Esophagus muscularis mucosa (tissue), 4 donors: ENCODE results near the gene BPIFB2. TPM values are rescaled to one million over a fixed set of nuclear protein-coding genes. Genes with fewer than 3 reads are reported as not detected.

Experiments used
- DNase-seq: peaks from one replicate; pipeline ENCODE4 v3.0.0-alpha.2; 2017; ENCODE audit errors: extremely low spot score
- H3K27ac ChIP-seq, 4 donors: fragments of 200-600 bp; sonication (generic); replicated peaks in 1 of 4; 1 replicate in 3 of 4; 2 replicates in 1 of 4; pipeline ENCODE4 v1.5.1; 2016 to 2019; ENCODE audit warnings: mild to moderate bottlenecking in 1 of 4
- H3K27me3 ChIP-seq, 4 donors: fragments of 200-600 bp; sonication (generic); one replicate each; pipeline versions ENCODE4 v1.5.1 to v1.6.0; 2016 to 2019
- H3K36me3 ChIP-seq, 4 donors: fragments of 200-600 bp; sonication (generic); one replicate each; pipeline ENCODE4 v1.5.1; 2016 to 2019
- H3K4me1 ChIP-seq, 4 donors: fragments of 200-600 bp; sonication (generic); one replicate each; pipeline ENCODE4 v1.5.1; 2016 to 2019
- H3K4me3 ChIP-seq, 4 donors: fragments of 200-600 bp; sonication (generic); 1 replicate in 2 of 4; 2 replicates in 2 of 4; pipeline ENCODE4 v1.5.1; 2016 to 2019; ENCODE audit warnings: mild to moderate bottlenecking in 4 of 4, moderate library complexity in 1 of 4
- H3K9me3 ChIP-seq, 4 donors: fragments of 200-600 bp; sonication (generic); 1 replicate in 3 of 4; 2 replicates in 1 of 4; pipeline ENCODE4 v1.5.1; 2016 to 2019
- EP300 ChIP-seq: sonication (generic); formaldehyde crosslinking; IDR thresholded peaks from one replicate; pipeline ENCODE4 v1.6.1; 2017; ENCODE audit warnings: antibody characterized with exemption
- POLR2A ChIP-seq: fragments of 450-650 bp; IDR thresholded peaks from one replicate; pipeline ENCODE4 v1.6.1; 2017; ENCODE audit warnings: antibody characterized with exemption, moderate library complexity, mild to moderate bottlenecking, low read depth
- POLR2AphosphoS5 ChIP-seq, 2 donors: sonication (generic); formaldehyde crosslinking; IDR thresholded peaks; one replicate each; pipeline ENCODE4 v1.6.1; 2017; ENCODE audit warnings: antibody characterized with exemption in 2 of 2
- WGBS: methylation state at CpG from one replicate; pipeline ENCODE4 v1.1.5; 2018; 5-methylcytosine and 5-hydroxymethylcytosine counted together
- intact Hi-C: fragments of 100-400 bp; cut with DNase I; formaldehyde crosslinking; loops from one replicate; pipeline ENCODE4 v1.15.1; 2023
- total RNA-seq, 4 donors: library from RNA; depleted of rRNA; stranded (reverse); fragments of >200 nt; gene quantifications; one replicate each; pipeline versions ENCODE4 v1.1.0 to v1.2.1, GENCODE V29; 2016
- TF ChIP-seq, protein P1 (sequence below), 3 experiments: fragments of 200-600 bp in 2 of 3; fragments of 450-650 bp in 1 of 3; sonication (generic) in 2 of 3; IDR thresholded peaks; one replicate each; pipeline ENCODE4 v1.5.1; 2017 to 2019; ENCODE audit warnings: antibody characterized with exemption in 3 of 3, mild to moderate bottlenecking in 2 of 3, moderate library complexity in 1 of 3

Gene BPIFB2, protein sequence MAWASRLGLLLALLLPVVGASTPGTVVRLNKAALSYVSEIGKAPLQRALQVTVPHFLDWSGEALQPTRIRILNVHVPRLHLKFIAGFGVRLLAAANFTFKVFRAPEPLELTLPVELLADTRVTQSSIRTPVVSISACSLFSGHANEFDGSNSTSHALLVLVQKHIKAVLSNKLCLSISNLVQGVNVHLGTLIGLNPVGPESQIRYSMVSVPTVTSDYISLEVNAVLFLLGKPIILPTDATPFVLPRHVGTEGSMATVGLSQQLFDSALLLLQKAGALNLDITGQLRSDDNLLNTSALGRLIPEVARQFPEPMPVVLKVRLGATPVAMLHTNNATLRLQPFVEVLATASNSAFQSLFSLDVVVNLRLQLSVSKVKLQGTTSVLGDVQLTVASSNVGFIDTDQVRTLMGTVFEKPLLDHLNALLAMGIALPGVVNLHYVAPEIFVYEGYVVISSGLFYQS
- not detected for total RNA-seq

DNA sequence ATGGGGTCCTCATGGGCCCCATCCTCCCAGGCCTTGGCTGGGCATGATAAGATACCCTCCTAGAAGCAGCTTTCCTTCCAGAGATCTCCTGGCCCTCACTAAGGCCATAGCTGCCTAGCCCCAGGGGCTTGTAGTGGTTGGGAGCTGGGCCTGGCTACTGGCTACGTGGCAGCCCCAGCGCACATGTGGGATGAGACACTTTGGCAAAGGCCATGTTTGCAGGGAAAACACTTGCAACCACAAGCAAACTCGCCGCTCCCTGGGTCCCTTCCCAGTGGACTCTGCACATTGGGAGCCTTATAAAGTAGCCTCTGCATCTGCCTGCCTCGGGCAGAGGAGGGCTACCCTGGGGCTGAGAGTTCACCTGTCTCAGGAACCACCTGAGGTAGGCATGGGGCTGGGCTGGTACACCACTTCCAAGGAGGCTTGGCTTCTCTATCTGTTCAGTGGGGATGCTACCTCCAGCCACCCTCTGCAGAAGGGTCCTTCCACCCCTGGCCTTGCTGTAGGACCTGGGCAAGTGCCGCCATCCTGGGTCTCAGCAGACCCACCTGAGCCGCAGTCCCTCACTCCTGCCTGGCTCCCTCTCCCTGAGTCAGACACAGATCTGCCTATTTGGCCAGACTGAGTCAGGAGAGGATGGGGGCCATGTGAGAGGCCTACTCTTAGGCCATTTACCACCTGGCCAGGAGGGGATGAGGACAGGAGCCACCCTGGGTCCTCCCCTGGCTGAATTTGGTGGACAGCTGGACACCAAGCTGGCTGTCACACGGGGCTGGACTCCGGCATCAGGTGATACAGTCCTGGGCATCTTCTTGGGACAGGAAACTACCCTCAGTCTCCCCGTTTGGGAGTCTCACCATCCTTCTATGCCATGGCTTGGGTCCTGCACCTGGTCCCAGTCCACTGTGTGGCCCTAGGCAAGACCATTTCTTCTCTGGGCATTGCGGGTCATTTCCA, at the start of gene BPIFB2:
BPIFB2 (plus strand) TSS at position 329 of the 960 bp plus-strand sequence. CDS start 871 bp downstream, outside the sequence.
- Histone ChIP-seq H3K4me3 (no peak within 1 kb of the TSS), H3K4me1 (no peaks in the 10 kb centered on the region), H3K9me3 (peaks cover 0 to 9% (median 6%) of the 10 kb centered on the region in 4 donors), H3K27ac (no peak within 1 kb of the TSS), H3K27me3 (peaks cover 0 to 21% (median 0%) of the 10 kb centered on the region in 4 donors), H3K36me3 (no peaks in the 10 kb centered on the region)
- 91% methylated on average over 8 of the region's 11 CpGs for WGBS
- no peak for DNase-seq
- intact Hi-C loops, result no loop called here
- TF ChIP-seq POLR2AphosphoS5 (IDR thresholded peaks at IDR 0.05), result no peak
- TF ChIP-seq EP300, result no peak
- TF ChIP-seq, protein P1, sequence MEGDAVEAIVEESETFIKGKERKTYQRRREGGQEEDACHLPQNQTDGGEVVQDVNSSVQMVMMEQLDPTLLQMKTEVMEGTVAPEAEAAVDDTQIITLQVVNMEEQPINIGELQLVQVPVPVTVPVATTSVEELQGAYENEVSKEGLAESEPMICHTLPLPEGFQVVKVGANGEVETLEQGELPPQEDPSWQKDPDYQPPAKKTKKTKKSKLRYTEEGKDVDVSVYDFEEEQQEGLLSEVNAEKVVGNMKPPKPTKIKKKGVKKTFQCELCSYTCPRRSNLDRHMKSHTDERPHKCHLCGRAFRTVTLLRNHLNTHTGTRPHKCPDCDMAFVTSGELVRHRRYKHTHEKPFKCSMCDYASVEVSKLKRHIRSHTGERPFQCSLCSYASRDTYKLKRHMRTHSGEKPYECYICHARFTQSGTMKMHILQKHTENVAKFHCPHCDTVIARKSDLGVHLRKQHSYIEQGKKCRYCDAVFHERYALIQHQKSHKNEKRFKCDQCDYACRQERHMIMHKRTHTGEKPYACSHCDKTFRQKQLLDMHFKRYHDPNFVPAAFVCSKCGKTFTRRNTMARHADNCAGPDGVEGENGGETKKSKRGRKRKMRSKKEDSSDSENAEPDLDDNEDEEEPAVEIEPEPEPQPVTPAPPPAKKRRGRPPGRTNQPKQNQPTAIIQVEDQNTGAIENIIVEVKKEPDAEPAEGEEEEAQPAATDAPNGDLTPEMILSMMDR (IDR thresholded peaks at IDR 0.05), result no peak
- no peak for TF ChIP-seq POLR2A

DNA sequence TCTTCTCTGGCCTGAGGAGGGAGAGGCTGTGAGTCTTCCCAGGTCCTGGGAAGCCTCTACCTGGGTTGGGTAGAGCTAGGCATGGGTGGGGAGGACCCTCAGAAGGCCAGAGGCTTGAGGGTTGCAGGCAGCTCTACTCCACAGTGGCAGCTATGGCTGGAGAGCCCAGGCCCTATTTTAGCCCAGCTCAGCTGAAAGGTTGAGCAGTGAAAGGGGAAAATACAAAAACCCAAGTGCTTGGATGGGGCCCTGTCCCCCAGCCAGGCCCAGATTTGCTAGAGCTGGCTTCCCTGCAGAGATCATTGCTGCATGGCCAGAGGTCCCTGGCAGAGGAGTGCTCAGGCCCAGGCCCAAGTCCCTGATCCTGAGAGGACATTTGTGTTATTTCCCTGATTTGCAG, 48.9 kb upstream of the BPIFB2 start:
- no peak for DNase-seq
- intact Hi-C loops, result no loop called here
- no peaks in the 10 kb centered on the region for H3K4me1 ChIP-seq
- H3K27ac ChIP-seq, result no peak overlapping the region
- peaks cover 0 to 16% (median 0%) of the 10 kb centered on the region in 4 donors for H3K27me3 ChIP-seq
- H3K36me3 ChIP-seq, result no peaks in the 10 kb centered on the region
- H3K9me3 ChIP-seq, result peaks cover 0 to 44% (median 30%) of the 10 kb centered on the region in 4 donors
- H3K4me3 ChIP-seq, result no peak overlapping the region
- TF ChIP-seq POLR2A (no peak), POLR2AphosphoS5 (IDR thresholded peaks at IDR 0.05) (no peak), EP300 (no peak)
- TF ChIP-seq, protein P1 (IDR thresholded peaks at IDR 0.05), result no peak

DNA sequence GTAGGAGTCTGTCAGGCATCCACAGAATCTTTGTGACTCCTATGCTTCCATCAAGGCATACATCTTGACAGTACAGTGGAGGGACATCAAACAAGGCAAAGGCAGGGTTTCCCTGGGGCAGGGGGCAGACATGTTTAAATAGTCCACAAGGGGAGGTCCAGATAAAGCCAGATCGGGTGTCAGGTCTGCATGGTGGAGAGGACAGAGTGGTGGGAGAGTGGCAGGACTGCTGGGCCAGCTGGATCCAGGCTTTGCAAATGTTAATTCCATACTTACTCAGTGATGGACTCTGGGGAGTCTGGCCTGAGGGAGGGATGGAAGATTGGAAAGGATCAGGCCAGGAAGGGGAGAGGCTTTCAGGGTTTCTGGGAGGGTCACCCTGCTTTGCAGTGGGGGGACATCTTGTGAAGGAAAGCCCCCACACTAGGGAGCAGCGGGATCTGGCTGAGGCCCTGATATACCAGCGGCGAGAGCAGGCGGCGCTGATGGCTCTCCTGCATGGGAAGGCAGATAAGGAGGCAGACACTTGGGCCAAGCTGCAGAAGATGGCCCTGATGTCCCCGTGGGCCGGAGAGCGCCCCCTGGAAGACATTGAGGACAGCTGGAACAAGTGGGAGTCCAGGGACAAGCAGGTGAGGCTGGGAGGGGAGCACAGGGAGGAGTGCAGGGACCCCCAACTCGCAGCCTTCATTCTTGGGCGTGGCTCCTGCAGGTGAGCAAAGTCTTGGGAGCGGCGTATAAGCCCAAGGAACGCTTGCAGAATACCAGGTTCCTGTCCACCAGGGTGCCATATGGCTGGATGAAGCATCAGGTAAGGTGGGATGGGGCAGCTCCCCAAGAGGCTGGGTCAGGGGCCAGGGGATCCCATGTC, 47.9 kb upstream of the BPIFB2 start:
- Histone ChIP-seq H3K9me3 (peaks cover 0 to 34% (median 25%) of the 10 kb centered on the region in 4 donors), H3K27me3 (peaks cover 0 to 16% (median 0%) of the 10 kb centered on the region in 4 donors), H3K4me1 (no peaks in the 10 kb centered on the region), H3K4me3 (no peak overlapping the region), H3K27ac (no peak overlapping the region), H3K36me3 (no peaks in the 10 kb centered on the region)
- intact Hi-C loops, result no loop called here
- DNase-seq, result peak; percentile 85
- WGBS, result 83% methylated on average over 11 of the region's 14 CpGs
- TF ChIP-seq POLR2A (no peak), EP300 (no peak), POLR2AphosphoS5 (IDR thresholded peaks at IDR 0.05) (no peak)
- TF ChIP-seq, protein P1 (IDR thresholded peaks at IDR 0.05), result no peak

DNA sequence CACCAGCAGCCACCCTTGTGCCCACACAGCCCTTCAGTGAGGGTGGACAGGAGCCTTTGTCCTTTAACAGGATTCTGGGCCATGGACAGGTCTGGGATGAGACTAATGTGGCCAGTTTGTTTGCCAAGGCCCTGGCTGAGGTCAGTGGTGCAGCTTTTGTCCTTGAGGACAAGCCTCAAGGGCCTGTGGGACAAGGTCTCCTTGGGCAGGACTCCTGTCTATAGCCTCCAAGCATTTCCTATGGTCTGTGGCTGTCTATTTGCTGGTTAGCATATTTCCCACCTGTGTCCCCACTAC, 47.3 kb upstream of the BPIFB2 start:
- H3K4me1 ChIP-seq, result no peaks in the 10 kb centered on the region
- H3K9me3 ChIP-seq, result peaks cover 0 to 33% (median 20%) of the 10 kb centered on the region in 4 donors
- DNase-seq, result peak; percentile 53
- intact Hi-C loops, result no loop called here
- TF ChIP-seq, protein P1 (IDR thresholded peaks at IDR 0.05), result no peak
- TF ChIP-seq POLR2AphosphoS5 (IDR thresholded peaks at IDR 0.05) (no peak), EP300 (no peak), POLR2A (no peak)
- no peak overlapping the region for H3K4me3 ChIP-seq
- peaks cover 0 to 16% (median 0%) of the 10 kb centered on the region in 4 donors for H3K27me3 ChIP-seq
- no peaks in the 10 kb centered on the region for H3K36me3 ChIP-seq
- no peak overlapping the region for H3K27ac ChIP-seq
